H9 (cell line): ENCODE data around the gene ITPR2. TPM values are rescaled to one million over a fixed set of nuclear protein-coding genes. Genes with fewer than 3 reads are reported as not detected.

ENCODE experiments used
- DNase-seq: peaks from one replicate; pipeline ENCODE4 v3.0.0-alpha.2; 2017
- H2AFZ ChIP-seq: one replicate; pipeline ENCODE4 v1.6.1; 2013; ENCODE audit warnings: mild to moderate bottlenecking, low read length, control low read depth, moderate library complexity
- H2AK5ac ChIP-seq: 2 replicates; pipeline ENCODE4 v1.6.1; 2013; ENCODE audit warnings: low read length, control low read depth, mixed read lengths; ENCODE audit not compliant: insufficient read length
- H2BK120ac ChIP-seq: one replicate; pipeline ENCODE4 v1.6.1; 2013; ENCODE audit warnings: low read depth, mild to moderate bottlenecking, low read length, control low read depth, inconsistent platforms; ENCODE audit not compliant: poor library complexity, severe bottlenecking
- H2BK12ac ChIP-seq: 2 replicates; pipeline ENCODE4 v1.6.1; 2013; ENCODE audit warnings: low read length, control low read depth, mixed read lengths, low read depth; ENCODE audit not compliant: insufficient read length
- H2BK15ac ChIP-seq: 2 replicates; pipeline ENCODE4 v1.6.1; 2013; ENCODE audit warnings: low read depth, low read length, control low read depth
- H2BK20ac ChIP-seq: one replicate; pipeline ENCODE4 v1.6.1; 2013; ENCODE audit warnings: low read depth, mild to moderate bottlenecking, low read length, control low read depth, inconsistent platforms; ENCODE audit not compliant: poor library complexity, severe bottlenecking
- H2BK5ac ChIP-seq: 2 replicates; pipeline ENCODE4 v1.6.1; 2013; ENCODE audit warnings: low read length, control low read depth, mixed read lengths; ENCODE audit not compliant: insufficient read length
- H3K14ac ChIP-seq: 2 replicates; pipeline ENCODE4 v1.6.1; 2013; ENCODE audit warnings: low read length, control low read depth; ENCODE audit not compliant: insufficient read depth
- H3K18ac ChIP-seq: 2 replicates; pipeline ENCODE4 v1.6.1; 2013; ENCODE audit warnings: low read depth, mild to moderate bottlenecking, mixed read lengths, low read length, control low read depth; ENCODE audit not compliant: insufficient read length
- H3K23ac ChIP-seq: 2 replicates; pipeline ENCODE4 v1.6.1; 2013; ENCODE audit warnings: low read length, control low read depth, mixed read lengths, low read depth; ENCODE audit not compliant: insufficient read length
- H3K23me2 ChIP-seq: 2 replicates; pipeline ENCODE4 v1.6.1; 2013; ENCODE audit warnings: low read depth, mild to moderate bottlenecking, mixed read lengths, low read length, control low read depth; ENCODE audit not compliant: insufficient read length, poor library complexity, severe bottlenecking
- H3K27ac ChIP-seq: 2 replicates; pipeline ENCODE4 v1.5.1; 2013; ENCODE audit warnings: low read length, control low read depth, mixed read lengths, low read depth; ENCODE audit not compliant: insufficient read length
- H3K27me3 ChIP-seq: 2 replicates; pipeline ENCODE4 v1.6.1; 2013; ENCODE audit warnings: low read length, control low read depth, inconsistent platforms; ENCODE audit not compliant: insufficient read depth
- H3K4ac ChIP-seq: 2 replicates; pipeline ENCODE4 v1.6.1; 2013; ENCODE audit warnings: low read depth, mild to moderate bottlenecking, control low read depth, inconsistent platforms, low read length, moderate library complexity
- H3K4me1 ChIP-seq: 2 replicates; pipeline ENCODE4 v1.6.1; 2013; ENCODE audit warnings: low read length, control low read depth, inconsistent platforms; ENCODE audit not compliant: insufficient read depth
- H3K4me2 ChIP-seq: 2 replicates; pipeline ENCODE4 v1.6.1; 2013; ENCODE audit warnings: low read length, control low read depth, mixed read lengths; ENCODE audit not compliant: insufficient read length, insufficient read depth
- H3K56ac ChIP-seq: 2 replicates; pipeline ENCODE4 v1.6.1; 2013; ENCODE audit warnings: low read depth, mild to moderate bottlenecking, mixed read lengths, low read length, control low read depth; ENCODE audit not compliant: insufficient read length
- H3K79me1 ChIP-seq: 2 replicates; pipeline ENCODE4 v1.6.1; 2013; ENCODE audit warnings: low read depth, mild to moderate bottlenecking, moderate library complexity, low read length, control low read depth, inconsistent platforms; ENCODE audit not compliant: insufficient read depth, poor library complexity, severe bottlenecking
- H3K79me2 ChIP-seq: 2 replicates; pipeline ENCODE4 v1.6.1; 2013; ENCODE audit warnings: low read length, control low read depth, inconsistent platforms; ENCODE audit not compliant: insufficient read depth
- H3K9ac ChIP-seq: 2 replicates; pipeline ENCODE4 v1.6.1; 2013; ENCODE audit warnings: low read length, control low read depth, mixed read lengths; ENCODE audit not compliant: insufficient read length; ENCODE audit errors: extremely low read depth
- H3K9me3 ChIP-seq: one replicate; pipeline ENCODE4 v1.6.1; 2013; ENCODE audit warnings: low read depth, low read length, inconsistent platforms; ENCODE audit not compliant: control insufficient read depth
- H3T11ph ChIP-seq: one replicate; pipeline ENCODE4 v1.6.1; 2013; ENCODE audit warnings: mild to moderate bottlenecking, low read length, control low read depth, inconsistent platforms
- H4K20me1 ChIP-seq: one replicate; pipeline ENCODE4 v1.6.1; 2013; ENCODE audit not compliant: control insufficient read depth, insufficient read length, insufficient read depth
- H4K5ac ChIP-seq: 2 replicates; pipeline ENCODE4 v1.6.1; 2013; ENCODE audit warnings: low read depth, mild to moderate bottlenecking, mixed read lengths, low read length, control low read depth; ENCODE audit not compliant: insufficient read length
- H4K8ac ChIP-seq: replicated peaks from 2 replicates; pipeline ENCODE4 v1.6.1; 2013; ENCODE audit warnings: low read length, control low read depth, mixed read lengths, low read depth; ENCODE audit not compliant: insufficient read length
- H4K91ac ChIP-seq: 2 replicates; pipeline ENCODE4 v1.6.1; 2013; ENCODE audit warnings: low read depth, mild to moderate bottlenecking, moderate library complexity, mixed read lengths, low read length, control low read depth; ENCODE audit not compliant: insufficient read length
- H3K27ac Mint-ChIP-seq, 3 experiments: 2 replicates in 2 of 3; 3 replicates in 1 of 3; pipeline ENCODE4 v1.8.0; 2020 to 2021; ENCODE audit warnings: mixed read lengths in 3 of 3, mild to moderate bottlenecking in 1 of 3, moderate library complexity in 1 of 3
- H3K27me3 Mint-ChIP-seq: 2 replicates; pipeline ENCODE4 v1.8.0; 2021; ENCODE audit warnings: low read depth, mild to moderate bottlenecking, moderate library complexity, mixed read lengths
- H3K36me3 Mint-ChIP-seq, 3 experiments: 2 replicates in 2 of 3; 3 replicates in 1 of 3; pipeline ENCODE4 v1.8.0; 2020 to 2021; ENCODE audit warnings: low read depth in 3 of 3, mixed read lengths in 3 of 3; ENCODE audit not compliant: insufficient read depth in 1 of 3
- H3K4me1 Mint-ChIP-seq, 2 experiments: 2 replicates each; pipeline ENCODE4 v1.8.0; 2020; ENCODE audit warnings: mixed read lengths in 2 of 2
- H3K4me3 Mint-ChIP-seq, 2 experiments: 2 replicates in 1 of 2; 3 replicates in 1 of 2; pipeline ENCODE4 v1.8.0; 2020 to 2021; ENCODE audit warnings: mild to moderate bottlenecking in 2 of 2, mixed read lengths in 2 of 2, moderate library complexity in 1 of 2
- H3K9me3 Mint-ChIP-seq, 2 experiments: 2 replicates in 1 of 2; 3 replicates in 1 of 2; pipeline ENCODE4 v1.8.0; 2020; ENCODE audit warnings: mild to moderate bottlenecking in 2 of 2, mixed read lengths in 2 of 2, moderate library complexity in 1 of 2
- CTCF ChIP-seq: fragments of 200-600 bp; sonication (generic); conservative IDR thresholded peaks from 3 replicates; pipeline ENCODE4 v1.8.0; 2021; ENCODE audit warnings: antibody characterized with exemption, mild to moderate bottlenecking
- WGBS: extraction: QIAGEN DNeasy Blood & Tissue Kit; methylation state at CpG from one replicate; pipeline ENCODE4 v1.1.7; 2013; ENCODE audit warnings: missing lambda C conversion rate, low lambda C conversion rate, mixed read lengths; ENCODE audit not compliant: insufficient read length; ENCODE audit errors: extremely low coverage; 5-methylcytosine and 5-hydroxymethylcytosine counted together
- total RNA-seq: library from RNA; stranded (reverse); gene quantifications from 2 replicates; pipeline ENCODE4 v1.2.1, GENCODE V29; 2021

Gene ITPR2
- total RNA-seq, 1 experiment from 2014 or later: 14.8 TPM

GRCh38 chr12:26295001-26295400, 538.0 kb downstream of the ITPR2 start:
- Histone ChIP-seq H4K5ac (no peak overlapping the region), H3K23ac (no peak overlapping the region), H3K79me1 (no peaks in the 10 kb centered on the region), H3K18ac (no peak overlapping the region), H3K27me3 (no peaks in the 10 kb centered on the region), H4K20me1 (no peaks in the 10 kb centered on the region), H3K9me3 (no peaks in the 10 kb centered on the region), H3K27ac (no peak overlapping the region), H3K4me2 (no peak overlapping the region), H3K9ac (no peak overlapping the region), H2BK12ac (no peak overlapping the region), H2BK15ac (no peak overlapping the region), H3K23me2 (no peaks in the 10 kb centered on the region), H3K79me2 (no peaks in the 10 kb centered on the region), H3K4ac (no peak overlapping the region), H3T11ph (no peak overlapping the region), H2BK5ac (no peak overlapping the region), H4K8ac (no peak overlapping the region), H4K91ac (no peak overlapping the region), H2BK120ac (no peak overlapping the region), H3K14ac (no peak overlapping the region), H2AFZ (no peak overlapping the region), H3K4me1 (no peaks in the 10 kb centered on the region), H2AK5ac (no peak overlapping the region), H2BK20ac (no peak overlapping the region), H3K56ac (no peak overlapping the region)
- Mint-ChIP-seq H3K27me3 (no peaks in the 10 kb centered on the region; the same call in 1 of the 2 replicates), H3K4me1 (peaks cover 0 to 4% of the 10 kb centered on the region in 2 experiments; a peak in 1 of 4 replicates), H3K27ac (no peak overlapping the region), H3K36me3 (no peaks in the 10 kb centered on the region), H3K9me3 (no peaks in the 10 kb centered on the region), H3K4me3 (no peak overlapping the region)
- TF ChIP-seq CTCF: no peak
- WGBS: no CpG with 5 or more reads among the region's 4 CpGs
- no peak for DNase-seq
